ENCODE data around the gene FRMPD1. TPM values are rescaled to one million over a fixed set of nuclear protein-coding genes. Genes with fewer than 3 reads are reported as not detected.
"Not testable (repeated sequence)": the region's sequence is repeated elsewhere in the genome, so short reads cannot be mapped to it uniquely, and the experiment has no call there.

FRMPD1 gene
- total RNA-seq: under 1 TPM; 0.10 to 0.74 (median 0.51) TPM
- long read RNA-seq: 0 reads

- Histone ChIP-seq H3K27ac (no peak within 1 kb of the TSS), H3K36me3 (no peaks in the 10 kb centered on the region), H3K9me3 (no peaks in the 10 kb centered on the region), H3K4me1 (peaks cover 0 to 4% (median 0%) of the 10 kb centered on the region in 4 donors), H3K4me3 (peak within 1 kb of the TSS; percentile 57 to 71 (median 65)), H3K27me3 (no peaks in the 10 kb centered on the region)
- TF ChIP-seq CTCF (IDR thresholded peaks at IDR 0.05) (peak in 1 of 4 donors; percentile 22), POLR2A (IDR thresholded peaks at IDR 0.05) (no peak)
- DNase-seq (peak; percentile 80 to 81 (median 80)), ATAC-seq (peak; percentile 98 to 99 (median 98))
- intact Hi-C loops (cut with DNase I): no loop called here
- WGBS (ENCODE audit: insufficient coverage, low coverage, low lambda C conversion rate, missing lambda C conversion rate): 16% methylated on average over 9 of the region's 73 CpGs
Measured at GRCh38 chr9:37650873-37651768, at the start of gene FRMPD1. Gene FRMPD1 (plus strand): TSS chr9:37650954. CDS start chr9:37692642, 41,688 bp downstream.

GRCh38 chr9:37602061-37602460 lies 48.7 kb upstream of the FRMPD1 start:
- H3K9me3 ChIP-seq; H3K27ac ChIP-seq; intact Hi-C loops (cut with DNase I); H3K4me3 ChIP-seq; H3K4me1 ChIP-seq; ATAC-seq; H3K27me3 ChIP-seq; DNase-seq; H3K36me3 ChIP-seq: not testable (repeated sequence)
- WGBS (ENCODE audit: insufficient coverage, low coverage, low lambda C conversion rate, missing lambda C conversion rate): 77% methylated on average over 4 of the region's 4 CpGs

GRCh38 chr9:37602817-37603216 lies 47.9 kb upstream of the FRMPD1 start:
- no peak overlapping the region for H3K27ac ChIP-seq
- ATAC-seq (peak; percentile 98 to 99 (median 99)), DNase-seq (peak; percentile 80 to 93 (median 90))
- TF ChIP-seq CTCF (IDR thresholded peaks at IDR 0.05) (no peak), POLR2A (IDR thresholded peaks at IDR 0.05) (no peak)
- no peak overlapping the region for H3K4me3 ChIP-seq
- H3K9me3 ChIP-seq: peaks cover 0 to 3% (median 0%) of the 10 kb centered on the region in 4 donors
- intact Hi-C loops (cut with DNase I): no loop called here
- H3K36me3 ChIP-seq: no peaks in the 10 kb centered on the region
- 56% methylated on average over 4 of the region's 5 CpGs for WGBS (ENCODE audit: insufficient coverage, low coverage, low lambda C conversion rate, missing lambda C conversion rate)
- H3K4me1 ChIP-seq: peaks cover 0 to 10% (median 0%) of the 10 kb centered on the region in 4 donors
- no peaks in the 10 kb centered on the region for H3K27me3 ChIP-seq

GRCh38 chr9:37604296-37604695 lies 46.5 kb upstream of the FRMPD1 start:
- no peak for TF ChIP-seq CTCF (IDR thresholded peaks at IDR 0.05)
- no peak for TF ChIP-seq POLR2A (IDR thresholded peaks at IDR 0.05)
- Histone ChIP-seq H3K27ac (no peak overlapping the region), H3K4me3 (no peak overlapping the region), H3K4me1 (peaks cover 0 to 10% (median 0%) of the 10 kb centered on the region in 4 donors), H3K36me3 (no peaks in the 10 kb centered on the region), H3K9me3 (peaks cover 0 to 3% (median 0%) of the 10 kb centered on the region in 4 donors), H3K27me3 (no peaks in the 10 kb centered on the region)
- no peak for DNase-seq
- intact Hi-C loops (cut with DNase I): no loop called here
- 89% methylated on average over 1 of the region's 1 CpG for WGBS (ENCODE audit: insufficient coverage, low coverage, low lambda C conversion rate, missing lambda C conversion rate)
- no peak for ATAC-seq

- DNase-seq: no peak
- no peak for ATAC-seq
- H3K4me1 ChIP-seq: peaks cover 0 to 1% (median 0%) of the 10 kb centered on the region in 4 donors
- H3K27ac ChIP-seq: no peak overlapping the region
- intact Hi-C loops (cut with DNase I): no loop called here
- H3K9me3 ChIP-seq: peaks cover 0 to 3% (median 0%) of the 10 kb centered on the region in 4 donors
- TF ChIP-seq POLR2A (IDR thresholded peaks at IDR 0.05): no peak
- TF ChIP-seq CTCF (IDR thresholded peaks at IDR 0.05): no peak
- H3K27me3 ChIP-seq: no peaks in the 10 kb centered on the region
- no peaks in the 10 kb centered on the region for H3K36me3 ChIP-seq
- H3K4me3 ChIP-seq: no peak overlapping the region
Measured at GRCh38 chr9:37608250-37608649, 42.5 kb upstream of the FRMPD1 start.

All from right lobe of liver (tissue), 6 donors.